Body of pancreas (tissue), 4 donors: ENCODE measurements around the gene XPO6. TPM values are rescaled to one million over a fixed set of nuclear protein-coding genes. Genes with fewer than 3 reads are reported as not detected.
A peak's percentile ranks its signal among the peaks of the same experiment; 100 is the strongest.

Experiments
- ATAC-seq: fragments of 150-250 bp; one replicate; pipeline ENCODE4 v1.9.1; 2016
- DNase-seq, 4 donors: peaks; one replicate each; pipeline ENCODE4 v3.0.0-alpha.2; 2019
- H3K27ac ChIP-seq, 4 donors: fragments of 200-600 bp; sonication (generic); 1 replicate in 3 of 4; 2 replicates in 1 of 4; pipeline versions ENCODE4 v1.5.1 to v1.6.1; 2016 to 2019; ENCODE audit warnings: mild to moderate bottlenecking in 1 of 4, mixed read lengths in 1 of 4, moderate library complexity in 1 of 4
- H3K27me3 ChIP-seq, 2 donors: fragments of 200-600 bp; sonication (generic); one replicate each; pipeline ENCODE4 v1.6.0; 2016; ENCODE audit warnings: mild to moderate bottlenecking in 1 of 2
- H3K36me3 ChIP-seq, 2 donors: fragments of 200-600 bp; sonication (generic); replicated peaks in 1 of 2; 2 replicates each; pipeline ENCODE4 v1.5.1; 2016; ENCODE audit warnings: low read depth in 2 of 2; ENCODE audit not compliant: insufficient read depth in 1 of 2
- H3K4me1 ChIP-seq: fragments of 200-600 bp; sonication (generic); one replicate; pipeline ENCODE4 v1.6.0; 2016
- H3K4me3 ChIP-seq, 2 donors: fragments of 200-600 bp; sonication (generic); 1 replicate in 1 of 2; 2 replicates in 1 of 2; pipeline ENCODE4 v1.5.1; 2016 to 2019
- H3K9me3 ChIP-seq, 3 donors: fragments of 200-600 bp; sonication (generic); 1 replicate in 2 of 3; 2 replicates in 1 of 3; pipeline ENCODE4 v1.5.1; 2016
- POLR2A ChIP-seq, 3 donors: fragments of 450-650 bp; IDR thresholded peaks; one replicate each; pipeline ENCODE4 v1.6.1; 2016; ENCODE audit warnings: antibody characterized with exemption in 3 of 3, mild to moderate bottlenecking in 2 of 3
- WGBS, 2 donors: methylation state at CpG; one replicate each; pipeline ENCODE4 v1.1.5; 2017; 5-methylcytosine and 5-hydroxymethylcytosine counted together
- intact Hi-C: fragments of 100-400 bp; cut with DNase I; formaldehyde crosslinking; loops from one replicate; pipeline ENCODE4 v1.15.1; 2023
- total RNA-seq, 2 donors: library from RNA; depleted of rRNA; stranded (reverse); fragments of >200 nt; gene quantifications; one replicate each; pipeline ENCODE4 v1.1.0, GENCODE V29; 2016
- TF ChIP-seq, protein P1 (sequence below), 7 experiments: fragments of 450-650 bp in 4 of 7; fragments of 200-600 bp in 3 of 7; sonication (generic) in 3 of 7; IDR thresholded peaks; one replicate each; pipeline ENCODE4 v1.5.1; 2016 to 2019; ENCODE audit warnings: antibody characterized with exemption in 7 of 7

Gene XPO6
- total RNA-seq, 2 donors from 2014 or later: 54.7 to 103 TPM

DNA sequence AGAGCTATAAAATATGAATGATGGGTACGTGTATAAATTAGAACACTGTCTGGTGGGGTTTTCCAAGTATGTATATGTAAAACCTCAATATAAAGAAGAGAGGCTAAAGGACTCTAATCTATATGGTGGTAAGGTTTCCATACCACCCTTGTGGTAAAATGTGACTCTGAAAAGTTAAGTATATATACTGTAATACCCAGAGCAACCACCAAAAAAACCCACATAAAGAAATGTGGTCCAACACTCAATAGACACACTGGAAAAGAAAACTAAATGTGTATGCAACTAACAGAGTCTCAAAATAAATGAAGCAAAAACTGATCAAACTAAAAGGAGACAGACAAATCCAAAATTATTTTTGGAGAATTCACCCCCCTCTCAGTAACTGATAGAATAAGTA lies 72.2 kb downstream of the XPO6 start:
- H3K36me3 ChIP-seq: peaks cover 0 to 6% of the 10 kb centered on the region in 2 donors
- H3K27me3 ChIP-seq: no peaks in the 10 kb centered on the region
- ATAC-seq: no peak
- no peak overlapping the region for H3K27ac ChIP-seq
- intact Hi-C loops: no loop called here
- no peaks in the 10 kb centered on the region for H3K4me1 ChIP-seq
- H3K9me3 ChIP-seq: no peaks in the 10 kb centered on the region
- H3K4me3 ChIP-seq: no peak overlapping the region
- no peak for DNase-seq
- WGBS, 2 donors: 82% methylated on average over 1 of the region's 1 CpG
- TF ChIP-seq POLR2A (IDR thresholded peaks at IDR 0.05): no peak
- TF ChIP-seq, protein P1, sequence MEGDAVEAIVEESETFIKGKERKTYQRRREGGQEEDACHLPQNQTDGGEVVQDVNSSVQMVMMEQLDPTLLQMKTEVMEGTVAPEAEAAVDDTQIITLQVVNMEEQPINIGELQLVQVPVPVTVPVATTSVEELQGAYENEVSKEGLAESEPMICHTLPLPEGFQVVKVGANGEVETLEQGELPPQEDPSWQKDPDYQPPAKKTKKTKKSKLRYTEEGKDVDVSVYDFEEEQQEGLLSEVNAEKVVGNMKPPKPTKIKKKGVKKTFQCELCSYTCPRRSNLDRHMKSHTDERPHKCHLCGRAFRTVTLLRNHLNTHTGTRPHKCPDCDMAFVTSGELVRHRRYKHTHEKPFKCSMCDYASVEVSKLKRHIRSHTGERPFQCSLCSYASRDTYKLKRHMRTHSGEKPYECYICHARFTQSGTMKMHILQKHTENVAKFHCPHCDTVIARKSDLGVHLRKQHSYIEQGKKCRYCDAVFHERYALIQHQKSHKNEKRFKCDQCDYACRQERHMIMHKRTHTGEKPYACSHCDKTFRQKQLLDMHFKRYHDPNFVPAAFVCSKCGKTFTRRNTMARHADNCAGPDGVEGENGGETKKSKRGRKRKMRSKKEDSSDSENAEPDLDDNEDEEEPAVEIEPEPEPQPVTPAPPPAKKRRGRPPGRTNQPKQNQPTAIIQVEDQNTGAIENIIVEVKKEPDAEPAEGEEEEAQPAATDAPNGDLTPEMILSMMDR (IDR thresholded peaks at IDR 0.05): peak in 1 of 7 experiments; percentile 15

DNA sequence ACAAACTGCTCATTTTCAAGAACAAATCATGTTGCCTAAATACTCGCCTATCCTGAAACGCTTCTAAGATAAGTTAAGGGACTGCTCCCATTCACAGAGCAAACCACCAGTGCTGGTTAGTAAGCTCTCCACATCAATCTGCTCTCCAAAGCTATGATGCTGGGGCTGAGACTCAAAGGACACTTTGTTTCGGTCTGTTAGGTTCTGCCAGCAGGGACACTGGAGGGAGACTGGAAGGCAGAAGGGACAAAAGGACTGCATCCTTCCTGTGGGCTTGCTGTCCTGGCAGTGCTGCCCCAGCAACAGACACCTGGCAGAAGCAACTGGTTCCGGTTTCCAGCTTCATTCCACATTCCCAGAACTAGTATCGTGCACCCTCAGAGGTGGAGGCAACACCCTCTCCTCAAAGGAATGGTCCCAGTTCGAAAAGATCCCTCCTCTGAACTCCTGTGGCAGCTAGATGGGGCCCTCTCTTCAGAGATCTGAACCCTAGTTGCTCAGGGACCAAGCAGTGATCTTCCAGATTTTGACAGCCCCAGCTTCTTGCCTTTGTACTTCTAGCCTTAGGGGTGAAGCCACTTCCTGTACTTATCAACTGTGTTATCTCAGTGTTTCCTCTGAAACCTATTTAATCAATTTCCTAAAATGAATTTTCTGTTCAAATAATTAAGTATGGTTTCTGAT lies 74.9 kb downstream of the XPO6 start:
- DNase-seq: no peak
- TF ChIP-seq, protein P1 (IDR thresholded peaks at IDR 0.05): no peak
- no peak for TF ChIP-seq POLR2A (IDR thresholded peaks at IDR 0.05)
- WGBS, 2 donors: 84 to 88% methylated on average over 4 to 6 of the region's 6 CpGs
- H3K4me3 ChIP-seq: no peak overlapping the region
- no peaks in the 10 kb centered on the region for H3K27me3 ChIP-seq
- intact Hi-C loops: no loop called here
- H3K4me1 ChIP-seq: no peaks in the 10 kb centered on the region
- H3K27ac ChIP-seq: no peak overlapping the region
- no peaks in the 10 kb centered on the region for H3K9me3 ChIP-seq
- no peak for ATAC-seq
- H3K36me3 ChIP-seq: peaks cover 0 to 13% of the 10 kb centered on the region in 2 donors

DNA sequence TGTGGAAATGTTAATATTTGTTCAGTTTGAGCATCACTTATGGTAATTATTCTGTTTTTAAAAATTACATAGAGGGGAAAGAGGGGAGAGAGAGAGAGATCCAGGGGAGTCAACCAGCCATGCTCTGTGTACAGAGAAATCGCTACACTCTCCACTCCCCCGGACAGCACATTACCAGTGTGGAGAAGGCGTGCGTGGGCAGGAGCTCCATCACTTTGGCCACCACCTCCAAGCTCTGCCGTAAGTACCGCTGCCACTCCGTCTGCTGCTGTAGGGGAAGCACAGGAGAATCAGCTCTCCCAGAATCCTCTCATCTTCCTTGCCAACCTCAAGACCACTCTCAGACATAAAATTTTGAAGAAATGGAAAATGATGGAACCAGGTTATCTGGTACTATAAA lies 78.1 kb downstream of the XPO6 start:
- ATAC-seq (no peak), DNase-seq (no peak)
- intact Hi-C loops: no loop called here
- peaks cover 0 to 21% of the 10 kb centered on the region in 2 donors for H3K36me3 ChIP-seq
- H3K27ac ChIP-seq: no peak overlapping the region
- no peaks in the 10 kb centered on the region for H3K9me3 ChIP-seq
- 87 to 96% methylated on average over 7 of the region's 7 CpGs for WGBS, 2 donors
- H3K27me3 ChIP-seq: no peaks in the 10 kb centered on the region
- H3K4me1 ChIP-seq: no peaks in the 10 kb centered on the region
- no peak overlapping the region for H3K4me3 ChIP-seq
- TF ChIP-seq POLR2A (IDR thresholded peaks at IDR 0.05): no peak
- TF ChIP-seq, protein P1 (IDR thresholded peaks at IDR 0.05): no peak

DNA sequence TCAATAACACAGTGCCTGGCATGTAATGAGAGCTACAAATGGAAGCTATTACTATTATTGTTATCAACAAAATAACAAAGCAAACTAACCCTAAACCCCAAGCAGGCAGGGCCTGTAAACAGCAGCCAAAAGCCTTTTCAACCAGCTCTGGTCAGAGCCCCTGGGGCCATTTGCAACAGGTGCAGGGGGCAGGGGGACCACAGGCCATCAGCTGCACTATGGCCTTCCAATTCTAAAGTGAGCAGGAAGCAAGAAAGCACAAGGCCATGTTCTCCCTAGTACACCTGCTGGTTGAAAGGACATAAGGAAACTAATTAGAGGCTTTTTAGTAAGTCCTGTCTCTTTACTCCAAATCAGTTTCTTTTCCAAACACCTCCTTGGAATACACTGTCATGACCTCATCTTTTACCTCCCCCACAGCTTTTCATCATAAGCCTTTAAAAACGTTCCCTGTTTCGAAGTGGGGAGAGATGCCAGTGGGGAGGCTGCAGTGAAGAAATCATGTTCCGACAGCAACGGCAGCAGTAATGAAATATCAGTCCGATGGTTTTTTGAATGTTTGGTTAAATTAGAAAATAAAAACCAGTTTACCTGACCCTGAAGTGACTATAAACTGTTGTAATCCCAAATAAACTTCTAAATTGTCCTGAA lies 79.9 kb downstream of the XPO6 start:
- no peak for TF ChIP-seq POLR2A (IDR thresholded peaks at IDR 0.05)
- TF ChIP-seq, protein P1 (IDR thresholded peaks at IDR 0.05): no peak
- ATAC-seq (no peak), DNase-seq (no peak)
- WGBS, 2 donors: 89 to 91% methylated on average over 5 of the region's 5 CpGs
- no peak overlapping the region for H3K4me3 ChIP-seq
- peaks cover 0 to 21% of the 10 kb centered on the region in 2 donors for H3K36me3 ChIP-seq
- H3K9me3 ChIP-seq: no peaks in the 10 kb centered on the region
- H3K27me3 ChIP-seq: no peaks in the 10 kb centered on the region
- H3K4me1 ChIP-seq: no peaks in the 10 kb centered on the region
- no peak overlapping the region for H3K27ac ChIP-seq
- intact Hi-C loops: no loop called here
